Ishikawa (cell line): ENCODE results near the gene CNTN4.

Experiments used
- CEBPB ChIP-seq: IDR thresholded peaks from 2 replicates; pipeline ENCODE4 v1.6.1; 2012
- CREB1 ChIP-seq: IDR thresholded peaks from 2 replicates; pipeline ENCODE4 v1.6.1; 2012; ENCODE audit warnings: low read depth
- EGR1 ChIP-seq: IDR thresholded peaks from 2 replicates; pipeline ENCODE4 v1.6.1; 2012
- EP300 ChIP-seq: IDR thresholded peaks from 2 replicates; pipeline ENCODE4 v1.6.1; 2012; ENCODE audit warnings: borderline replicate concordance
- FOXM1 ChIP-seq: IDR thresholded peaks from 2 replicates; pipeline ENCODE4 v1.6.1; 2012; ENCODE audit warnings: low read depth, borderline replicate concordance
- MAX ChIP-seq: IDR thresholded peaks from 2 replicates; pipeline ENCODE4 v1.6.1; 2012
- NFIC ChIP-seq: IDR thresholded peaks from 2 replicates; pipeline ENCODE4 v1.6.1; 2012
- RAD21 ChIP-seq: IDR thresholded peaks from 2 replicates; pipeline ENCODE4 v1.6.1; 2012; ENCODE audit warnings: low read depth
- REST ChIP-seq: IDR thresholded peaks from 2 replicates; pipeline ENCODE4 v1.6.1; 2012; ENCODE audit warnings: low read depth, mild to moderate bottlenecking
- TAF1 ChIP-seq: IDR thresholded peaks from 2 replicates; pipeline ENCODE4 v1.6.1; 2012; ENCODE audit warnings: low read depth, mild to moderate bottlenecking
- TCF12 ChIP-seq: IDR thresholded peaks from 2 replicates; pipeline ENCODE4 v1.6.1; 2012; ENCODE audit warnings: low read depth
- TEAD4 ChIP-seq: IDR thresholded peaks from 2 replicates; pipeline ENCODE4 v1.6.1; 2012
- USF1 ChIP-seq: IDR thresholded peaks from 2 replicates; pipeline ENCODE4 v1.6.1; 2012
- YY1 ChIP-seq: IDR thresholded peaks from 2 replicates; pipeline ENCODE4 v1.6.1; 2012; ENCODE audit warnings: low read depth
- ZBTB7A ChIP-seq: IDR thresholded peaks from 2 replicates; pipeline ENCODE4 v1.6.1; 2012; ENCODE audit warnings: low read depth

The CNTN4 gene

GRCh38 chr3:2896308-2896939 is 797.8 kb downstream of the CNTN4 start:
- TF ChIP-seq REST (no peak), EP300 (no peak), RAD21 (no peak), FOXM1 (no peak), ZBTB7A (no peak), YY1 (no peak), USF1 (no peak), MAX (no peak), CREB1 (no peak), TEAD4 (no peak), TAF1 (no peak)

GRCh38 chr3:2897821-2898220 is 799.2 kb downstream of the CNTN4 start:
- TF ChIP-seq YY1 (no peak), CREB1 (no peak), CEBPB (no peak), TEAD4 (no peak), EGR1 (no peak), USF1 (no peak), ZBTB7A (no peak), TCF12 (no peak), REST (no peak), NFIC (no peak), EP300 (no peak), FOXM1 (no peak), TAF1 (no peak), RAD21 (no peak), MAX (no peak)

- no peak for TF ChIP-seq EP300
- TF ChIP-seq FOXM1, result no peak
- no peak for TF ChIP-seq CREB1
- TF ChIP-seq NFIC, result no peak
- TF ChIP-seq USF1, result no peak
- TF ChIP-seq YY1, result no peak
- no peak for TF ChIP-seq TAF1
- no peak for TF ChIP-seq MAX
- TF ChIP-seq EGR1, result no peak
- no peak for TF ChIP-seq RAD21
- TF ChIP-seq TEAD4, result no peak
- no peak for TF ChIP-seq TCF12
- TF ChIP-seq ZBTB7A, result no peak
- TF ChIP-seq REST, result no peak
- TF ChIP-seq CEBPB, result no peak
These were observed 800.1 kb downstream of the CNTN4 start for GRCh38 chr3:2898591-2899353.
